ENCODE measurements around the gene NOS1AP.

DNA sequence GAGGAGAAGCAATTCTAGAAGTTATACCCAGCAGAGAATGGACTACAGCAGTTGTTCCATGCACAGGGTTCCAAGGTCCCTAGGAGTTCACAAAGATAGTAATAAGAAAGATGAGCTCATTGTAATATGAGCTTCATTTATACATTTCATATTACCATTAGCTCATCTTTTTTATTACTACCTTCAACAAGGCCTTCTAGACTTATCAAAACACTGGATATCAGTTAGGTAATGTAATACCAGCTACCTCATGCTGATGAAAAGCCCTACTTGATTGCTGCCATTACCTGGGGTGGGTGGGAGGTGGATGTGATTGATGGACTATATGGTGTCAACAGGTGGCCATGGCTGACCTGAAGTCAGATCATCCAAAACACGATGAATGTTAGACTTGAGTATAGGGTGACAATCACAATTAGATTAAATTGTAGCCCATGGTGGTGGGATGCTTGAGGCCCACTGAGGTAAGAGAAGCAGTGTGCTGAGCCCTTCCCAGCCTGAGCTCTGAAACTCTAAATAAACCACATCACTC lies 273.0 kb downstream of the NOS1AP start:
- TF ChIP-seq, protein P1, sequence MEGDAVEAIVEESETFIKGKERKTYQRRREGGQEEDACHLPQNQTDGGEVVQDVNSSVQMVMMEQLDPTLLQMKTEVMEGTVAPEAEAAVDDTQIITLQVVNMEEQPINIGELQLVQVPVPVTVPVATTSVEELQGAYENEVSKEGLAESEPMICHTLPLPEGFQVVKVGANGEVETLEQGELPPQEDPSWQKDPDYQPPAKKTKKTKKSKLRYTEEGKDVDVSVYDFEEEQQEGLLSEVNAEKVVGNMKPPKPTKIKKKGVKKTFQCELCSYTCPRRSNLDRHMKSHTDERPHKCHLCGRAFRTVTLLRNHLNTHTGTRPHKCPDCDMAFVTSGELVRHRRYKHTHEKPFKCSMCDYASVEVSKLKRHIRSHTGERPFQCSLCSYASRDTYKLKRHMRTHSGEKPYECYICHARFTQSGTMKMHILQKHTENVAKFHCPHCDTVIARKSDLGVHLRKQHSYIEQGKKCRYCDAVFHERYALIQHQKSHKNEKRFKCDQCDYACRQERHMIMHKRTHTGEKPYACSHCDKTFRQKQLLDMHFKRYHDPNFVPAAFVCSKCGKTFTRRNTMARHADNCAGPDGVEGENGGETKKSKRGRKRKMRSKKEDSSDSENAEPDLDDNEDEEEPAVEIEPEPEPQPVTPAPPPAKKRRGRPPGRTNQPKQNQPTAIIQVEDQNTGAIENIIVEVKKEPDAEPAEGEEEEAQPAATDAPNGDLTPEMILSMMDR (IDR thresholded peaks at IDR 0.05), result no peak
- TF ChIP-seq ZNF396 (CRISPR knock-in tag; IDR thresholded peaks at IDR 0.05; ENCODE audit: borderline replicate concordance) (no peak), IRF1 (CRISPR knock-in tag; IDR thresholded peaks at IDR 0.05) (no peak)

Measured in WTC11 (cell line).